Measurements from ENCODE around the gene ACTN4.

DNA sequence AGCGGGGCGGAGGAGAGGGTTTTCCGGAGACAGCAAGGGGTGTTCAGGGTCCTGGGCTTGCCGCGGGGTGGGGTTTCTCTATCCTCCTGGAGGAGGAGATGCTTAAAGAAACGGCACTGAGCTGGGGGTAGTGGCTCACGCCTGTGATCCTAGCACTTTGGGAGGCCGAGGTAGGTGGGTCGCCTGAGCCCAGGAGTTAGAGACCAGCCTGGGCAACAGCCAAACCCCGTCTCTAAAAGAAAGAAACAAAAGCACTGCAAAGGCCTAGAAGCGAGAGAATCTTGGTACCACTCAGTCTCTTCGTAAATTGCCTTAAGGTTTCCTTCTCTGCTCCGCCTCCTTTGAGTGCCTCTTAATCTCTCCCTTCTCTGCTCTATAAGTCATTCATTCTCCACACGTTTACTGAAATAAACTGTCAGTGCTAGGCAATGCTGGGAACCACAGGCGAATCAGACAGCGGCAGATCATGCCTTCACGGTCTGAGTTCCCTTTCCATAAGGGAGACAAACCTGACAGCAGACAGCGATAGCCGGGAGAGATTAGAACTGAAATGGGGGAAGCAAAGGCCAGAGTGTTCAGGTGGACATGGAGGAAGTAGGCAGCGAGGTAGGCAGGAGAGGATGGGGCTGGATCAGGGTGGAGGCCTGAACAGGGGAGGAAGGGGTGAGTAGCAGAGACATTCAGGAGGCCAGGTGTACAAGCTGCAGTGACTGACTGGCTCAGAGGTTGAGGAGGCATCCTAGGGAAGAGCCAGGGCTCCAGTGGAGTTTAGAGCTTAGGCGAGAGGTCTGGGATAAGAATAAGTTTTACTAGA lies 27.9 kb upstream of the ACTN4 start:
- TF ChIP-seq CTCF (conservative IDR thresholded peaks at IDR 0.05) (no peak), EZH2 (IDR thresholded peaks at IDR 0.05; ENCODE audit: low read depth) (no peak)

Data from PC-9 (cell line).